Activated CD4-positive, alpha-beta T cell treated with anti-CD3 and anti-CD28 coated beads for 1 hour (primary cell): ENCODE data around the gene CDA.

Experiments
- DNase-seq: peaks from one replicate; pipeline ENCODE4 v3.0.0-alpha.2; 2020

Gene CDA

GRCh38 chr1:20618550-20618949, 29.7 kb downstream of the CDA start:
- DNase-seq, result no peak

GRCh38 chr1:20619999-20620398, 31.1 kb downstream of the CDA start:
- DNase-seq, result no peak

GRCh38 chr1:20621012-20621411, 32.1 kb downstream of the CDA start:
- no peak for DNase-seq

GRCh38 chr1:20624709-20625108, 35.8 kb downstream of the CDA start:
- no peak for DNase-seq

GRCh38 chr1:20625176-20626097, 36.5 kb downstream of the CDA start:
- DNase-seq, result no peak

GRCh38 chr1:20626098-20626427, 37.2 kb downstream of the CDA start:
- no peak for DNase-seq

- DNase-seq, result no peak
These were observed 37.6 kb downstream of the CDA start for GRCh38 chr1:20626524-20626923.

GRCh38 chr1:20630729-20631128, 41.8 kb downstream of the CDA start:
- no peak for DNase-seq

- no peak for DNase-seq
These were observed 43.5 kb downstream of the CDA start for GRCh38 chr1:20632386-20632785.

GRCh38 chr1:20633190-20634064, 44.5 kb downstream of the CDA start, which contains the start of gene PINK1:
Gene PINK1, plus strand, starts transcription at chr1:20633458. Its CDS starts 91 bp downstream, at chr1:20633549.
- peak; percentile 81 for DNase-seq

- no peak for DNase-seq
These were observed 45.2 kb downstream of the CDA start for GRCh38 chr1:20634065-20634593.

- DNase-seq, result no peak
These were observed 45.7 kb downstream of the CDA start for GRCh38 chr1:20634594-20635084.

- no peak for DNase-seq
These were observed 48.0 kb downstream of the CDA start for GRCh38 chr1:20636785-20637347.

- DNase-seq, result peak; percentile 21
These were observed 51.3 kb downstream of the CDA start for GRCh38 chr1:20640183-20640597.

- no peak for DNase-seq
These were observed 53.1 kb downstream of the CDA start for GRCh38 chr1:20641975-20642374.

- DNase-seq, result no peak
These were observed 54.2 kb downstream of the CDA start for GRCh38 chr1:20643080-20643479.

GRCh38 chr1:20644416-20644815, 55.5 kb downstream of the CDA start:
- no peak for DNase-seq

- no peak for DNase-seq
These were observed 56.5 kb downstream of the CDA start for GRCh38 chr1:20645414-20645813.

- DNase-seq, result no peak
These were observed 59.5 kb downstream of the CDA start for GRCh38 chr1:20648438-20648837.

GRCh38 chr1:20648946-20649345, 60.0 kb downstream of the CDA start:
- no peak for DNase-seq

GRCh38 chr1:20652300-20652699, 63.4 kb downstream of the CDA start:
- DNase-seq, result no peak

- DNase-seq, result no peak
These were observed 65.3 kb downstream of the CDA start for GRCh38 chr1:20654104-20654690.

- DNase-seq, result no peak
These were observed 68.1 kb downstream of the CDA start for GRCh38 chr1:20657024-20657423.
